DMS 273 treated with DMSO at 0.1 percent for 48 hours (cell line): ENCODE data around the gene NMBR.
"Not testable (repeated sequence)": the region's sequence is repeated elsewhere in the genome, so short reads cannot be mapped to it uniquely, and the experiment has no call there.

Experiments used
- DNase-seq: peaks from one replicate; lab custom pipeline; 2025; lab: John Stamatoyannopoulos, UW

NMBR gene

DNA sequence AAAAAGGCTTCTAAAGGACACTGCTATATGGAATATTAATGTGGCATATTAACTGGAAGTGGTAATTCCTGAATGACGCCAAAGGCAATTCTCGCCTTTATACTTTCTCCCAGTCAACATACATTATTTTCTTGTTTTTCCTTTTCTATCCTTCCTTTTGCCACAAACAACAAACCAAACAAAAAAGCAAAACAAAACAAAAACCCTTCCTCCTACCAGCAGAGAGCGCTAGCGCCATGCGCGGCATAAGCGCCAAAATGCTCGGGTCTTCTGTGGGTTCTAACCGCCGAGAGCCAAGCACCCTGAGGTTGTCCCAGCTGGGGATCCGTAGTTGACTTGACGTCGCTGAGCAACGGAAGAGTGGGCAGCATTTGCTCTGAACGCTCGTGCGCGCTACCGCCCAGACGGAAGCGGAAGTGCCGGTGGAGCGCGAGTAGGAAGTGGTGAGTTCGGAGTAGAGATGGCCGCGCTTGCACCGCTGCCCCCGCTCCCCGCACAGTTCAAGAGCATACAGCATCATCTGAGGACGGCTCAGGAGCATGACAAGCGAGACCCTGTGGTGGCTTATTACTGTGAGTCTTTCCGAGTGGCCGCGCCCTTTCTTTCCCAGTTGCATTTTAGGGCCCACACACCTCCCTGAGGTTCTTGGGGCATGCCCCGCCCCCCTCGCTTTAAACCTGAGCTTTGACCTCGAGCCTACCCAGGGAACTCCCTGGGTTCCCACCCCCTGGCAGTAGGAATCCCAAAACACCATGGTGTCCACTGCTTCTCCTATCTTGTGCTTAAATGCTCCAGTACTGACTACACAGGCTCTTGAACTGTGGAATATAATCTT is at the start of gene NMBR, which contains the start of gene VTA1:
NMBR (minus strand) TSS at position 295 of the 835 bp plus-strand sequence. CDS start 58,464 bp downstream, outside the sequence.
VTA1 (plus strand) TSS at position 436 of the 835 bp plus-strand sequence; CDS start at position 461, 25 bp downstream.
- DNase-seq = peak; percentile 96

DNA sequence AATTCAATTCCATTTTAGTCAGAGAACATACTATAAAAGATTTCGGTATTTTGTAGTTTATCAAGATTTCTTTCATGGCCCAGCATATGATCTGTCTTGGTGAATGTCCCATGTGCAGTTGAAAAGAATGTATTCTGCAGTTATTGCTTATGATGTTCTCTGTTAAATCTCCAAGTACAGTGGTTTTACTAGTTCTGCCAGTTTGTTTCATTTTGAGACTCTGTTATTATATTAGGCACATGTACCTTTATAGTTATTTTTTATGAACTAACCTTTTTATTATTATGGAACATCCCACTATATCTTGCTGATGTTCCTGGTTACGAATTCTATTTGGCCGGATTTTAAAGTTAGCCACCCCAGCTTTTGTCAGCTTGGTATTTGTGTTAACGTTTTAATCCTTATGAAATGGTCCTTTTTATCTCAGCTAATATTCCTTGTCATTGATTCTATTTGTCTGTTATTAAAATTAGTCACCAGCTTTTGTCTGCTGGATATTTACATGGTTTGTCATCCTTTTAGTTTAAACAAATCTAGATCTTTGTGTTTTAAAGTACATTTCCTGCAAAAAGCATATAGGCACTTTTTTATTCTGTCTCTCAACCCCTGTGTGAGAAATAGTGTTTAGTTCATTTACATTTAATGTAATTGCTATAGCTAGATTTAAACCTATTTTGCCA is 49.1 kb upstream of the NMBR start:
- DNase-seq = no peak

DNA sequence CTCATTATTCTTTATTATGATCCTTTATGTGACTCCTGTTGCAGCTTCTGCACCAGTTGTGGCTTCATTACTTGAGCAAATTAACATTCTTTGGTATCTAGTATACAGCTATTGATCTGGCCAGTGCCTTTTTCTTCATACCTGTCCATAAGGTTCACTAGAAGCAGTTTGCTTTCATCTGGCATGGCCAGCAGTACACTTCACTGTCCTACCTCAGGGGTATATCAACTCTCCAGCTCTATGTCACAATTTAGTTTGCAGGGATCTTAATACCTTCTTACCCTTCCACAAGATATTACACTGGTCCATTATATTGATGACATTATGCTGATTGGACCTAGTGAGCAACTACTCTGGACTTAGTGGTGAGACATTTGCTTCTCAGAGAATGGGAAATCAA is 46.7 kb upstream of the NMBR start:
- DNase-seq = no peak

DNA sequence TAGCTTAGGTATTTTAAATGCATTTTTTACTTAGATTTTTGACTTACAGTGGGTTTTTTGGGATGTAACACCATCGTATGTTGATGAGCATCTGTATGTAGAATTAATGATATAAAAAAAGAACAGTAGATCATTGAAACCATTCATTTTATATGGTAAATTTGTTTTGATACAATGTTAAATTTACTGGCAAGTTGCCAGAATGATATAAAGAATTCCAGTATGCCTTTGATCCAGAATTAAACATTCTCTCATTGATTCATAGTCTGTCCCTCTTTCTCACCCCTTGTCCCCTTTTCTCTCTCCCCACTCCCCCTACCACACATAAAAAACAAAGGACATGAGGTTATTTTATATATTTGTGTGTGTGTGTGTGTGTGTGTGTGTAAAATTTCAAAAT is 45.4 kb upstream of the NMBR start:
- no peak for DNase-seq

DNA sequence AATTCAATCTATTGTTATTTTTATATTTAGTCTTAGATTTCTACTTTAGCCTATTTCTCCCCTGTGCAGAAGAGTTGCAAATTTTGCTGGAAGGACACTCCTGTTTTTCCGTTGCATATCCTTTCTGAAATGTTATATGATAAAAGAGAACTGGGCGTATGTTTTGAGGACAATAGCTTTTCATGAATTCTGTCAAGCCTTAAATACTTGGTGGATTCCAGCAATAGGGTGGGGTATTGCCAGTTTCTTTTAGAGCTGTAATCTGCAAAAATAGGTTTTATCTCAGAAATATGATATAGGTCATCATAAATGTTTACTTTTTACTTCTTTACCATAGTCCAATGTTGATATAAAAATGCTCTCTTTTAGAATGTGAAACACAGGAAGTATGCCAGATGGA is 42.1 kb upstream of the NMBR start:
- DNase-seq = no peak

DNA sequence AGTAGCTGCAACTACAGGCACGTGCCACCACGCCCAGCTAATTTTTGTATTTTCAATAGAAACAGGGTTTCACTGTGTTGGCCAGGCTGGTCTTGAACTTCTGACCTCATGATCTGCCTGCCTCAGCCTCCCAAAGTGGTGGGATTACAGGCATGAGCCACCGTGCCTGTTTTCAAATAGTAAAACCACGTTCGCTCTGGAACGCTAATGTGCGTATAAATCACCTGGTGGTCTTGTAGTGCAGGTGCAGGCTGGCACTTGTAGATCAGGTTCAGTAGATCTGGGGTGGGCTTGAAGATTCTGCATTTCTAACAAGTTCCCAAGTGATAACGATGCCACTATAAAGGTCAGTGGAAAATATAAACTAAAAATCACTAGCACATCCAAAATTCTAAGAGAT is 41.4 kb upstream of the NMBR start:
- DNase-seq = not testable (repeated sequence)

DNA sequence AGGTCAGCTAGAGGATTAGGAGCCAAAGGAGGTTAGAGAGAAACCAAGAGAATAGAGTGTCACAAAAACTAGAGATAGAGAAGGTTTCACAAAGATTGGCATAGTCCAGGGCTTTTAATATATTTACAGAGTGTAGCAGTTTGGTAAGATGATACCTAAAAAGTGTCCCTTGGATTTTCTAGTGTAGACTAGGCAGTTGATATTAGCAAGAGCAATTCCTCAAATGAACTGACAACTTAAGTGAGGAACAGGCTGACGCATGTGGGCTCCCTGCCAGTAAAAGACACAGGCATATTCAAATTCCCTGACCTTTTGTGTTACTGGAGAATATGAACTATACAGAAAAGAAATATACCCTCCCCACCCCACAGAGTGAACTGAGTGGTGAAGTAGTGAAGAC is 40.3 kb upstream of the NMBR start:
- no peak for DNase-seq

DNA sequence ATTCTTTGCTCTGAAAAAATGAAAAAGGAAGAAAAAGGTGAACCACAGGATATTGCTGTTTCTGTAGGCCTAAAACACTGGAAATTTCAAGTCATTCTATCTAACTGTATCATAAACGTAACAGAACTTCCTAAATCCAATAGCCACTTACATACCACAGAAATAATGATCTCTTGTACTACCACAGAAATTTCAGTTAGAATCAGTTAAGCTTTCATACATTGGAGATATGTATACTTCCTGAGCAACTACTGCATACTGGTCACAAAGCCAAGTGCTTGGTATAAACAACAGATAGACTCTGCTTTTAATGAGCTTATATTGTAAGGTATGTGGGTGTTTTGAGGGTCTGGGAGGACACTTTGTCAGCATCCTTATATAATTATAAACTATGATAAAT is 38.7 kb upstream of the NMBR start:
- no peak for DNase-seq

DNA sequence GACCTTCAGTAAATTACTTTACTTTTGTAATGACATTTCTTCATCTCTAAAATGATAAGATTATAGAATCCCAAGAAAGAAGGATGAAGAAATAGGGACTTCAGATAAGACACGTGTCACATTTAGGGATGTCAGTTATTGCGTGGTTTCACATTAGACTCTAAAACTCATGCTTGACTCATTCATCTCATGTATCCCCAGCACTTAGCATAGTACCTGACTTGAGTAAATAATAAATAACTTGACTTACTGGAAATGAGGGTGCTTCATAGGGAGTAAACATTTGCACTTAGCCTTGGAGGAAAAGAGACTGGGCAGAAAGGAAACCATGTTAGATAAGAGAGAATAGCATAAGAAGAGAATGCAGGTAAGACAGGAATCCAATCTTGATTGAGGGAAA is 37.4 kb upstream of the NMBR start:
- DNase-seq = no peak

DNA sequence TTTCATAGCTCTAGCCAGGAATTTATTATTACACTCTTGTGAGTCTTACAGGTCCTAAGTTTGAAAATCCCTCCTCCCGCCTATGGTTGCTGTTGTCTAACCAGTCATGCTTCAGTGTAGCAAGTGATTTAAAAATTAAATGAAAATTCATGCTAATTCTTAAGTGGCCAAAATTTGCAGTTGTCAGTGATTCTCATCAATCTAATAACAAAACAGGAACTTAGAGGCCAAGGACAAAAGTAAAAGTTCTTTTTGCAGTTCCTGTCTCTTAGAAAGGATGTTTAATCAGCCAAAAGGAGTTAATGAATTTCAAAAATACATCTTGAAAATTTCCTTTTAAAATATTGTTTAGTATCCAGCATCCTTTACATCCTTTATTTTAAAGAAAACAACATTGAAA is 36.4 kb upstream of the NMBR start:
- DNase-seq = no peak

DNA sequence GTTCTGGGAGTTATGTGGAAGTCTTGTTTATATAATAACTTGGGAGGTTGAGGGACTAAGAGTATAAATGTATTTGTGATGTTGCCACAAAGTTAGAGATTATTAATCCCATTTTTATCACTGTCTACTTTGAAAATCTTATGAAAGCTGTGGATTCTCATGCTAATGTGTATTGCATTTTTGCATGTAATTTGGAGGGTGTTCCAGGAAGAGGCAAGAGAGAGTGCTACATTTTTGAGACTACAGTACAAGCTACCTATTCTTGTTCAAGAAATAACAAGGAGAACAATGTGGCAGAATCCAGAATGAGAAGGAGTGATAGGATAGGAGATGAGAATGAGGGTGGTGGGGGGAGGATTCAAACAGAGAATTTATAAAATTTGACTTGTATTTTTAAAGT is 35.1 kb upstream of the NMBR start:
- no peak for DNase-seq

DNA sequence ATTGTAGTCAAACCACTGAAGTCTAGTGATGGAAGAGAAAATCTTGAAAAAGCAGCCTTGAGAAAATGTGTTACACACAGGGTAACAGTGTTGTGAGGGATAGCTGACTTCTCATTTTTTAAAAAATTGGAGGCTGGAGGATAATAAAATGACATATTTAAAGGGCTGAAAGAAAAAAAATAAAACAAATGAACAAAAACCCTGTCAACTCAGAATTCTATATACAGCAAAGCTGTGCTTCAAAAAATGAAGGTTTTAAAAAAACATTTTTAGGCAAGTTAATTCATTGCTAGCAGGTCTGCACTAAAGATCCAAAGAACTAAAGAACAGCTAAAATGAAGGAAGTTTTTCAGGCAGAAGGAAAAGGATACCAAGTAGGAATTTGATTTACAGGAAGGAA is 31.2 kb upstream of the NMBR start:
- DNase-seq = no peak

DNA sequence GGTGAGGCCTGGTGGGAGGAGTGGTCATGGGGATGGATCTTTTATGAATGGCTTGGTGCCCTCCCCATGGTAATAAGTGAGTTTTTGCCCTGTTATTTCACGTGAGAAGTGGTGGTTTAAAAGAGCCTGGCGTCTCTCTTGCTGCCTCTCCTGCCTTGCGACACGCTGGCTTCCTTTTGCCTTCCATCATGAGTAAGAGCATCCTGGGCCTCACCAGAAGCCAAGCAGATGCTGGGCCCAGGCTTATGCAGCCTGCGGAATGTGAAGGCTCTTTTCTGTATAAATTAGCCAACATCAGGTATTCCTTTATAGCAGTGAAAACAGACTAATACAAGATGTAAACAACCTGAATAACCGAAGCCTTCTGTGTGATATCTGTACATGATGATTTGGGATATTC is 27.8 kb upstream of the NMBR start:
- DNase-seq = no peak

DNA sequence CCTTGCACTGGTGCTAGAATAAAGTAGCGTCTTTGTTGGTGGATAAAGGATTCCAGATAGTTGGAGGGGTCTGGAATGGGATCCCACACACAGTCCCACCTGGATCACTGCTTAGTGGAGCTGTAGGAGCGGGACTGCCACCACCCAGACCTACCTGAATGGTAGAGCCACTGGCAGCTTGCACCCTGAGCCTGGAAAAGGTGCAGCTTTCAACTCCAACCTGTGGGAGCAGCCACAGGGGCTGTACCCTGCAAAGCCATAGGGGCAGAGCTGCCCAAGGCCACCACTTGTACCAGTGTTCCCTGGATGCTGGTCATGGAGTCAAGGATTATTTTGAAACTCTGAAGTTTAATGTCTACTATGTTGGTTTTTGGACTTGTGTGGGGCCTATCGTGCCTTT is 27.1 kb upstream of the NMBR start:
- DNase-seq = no peak

DNA sequence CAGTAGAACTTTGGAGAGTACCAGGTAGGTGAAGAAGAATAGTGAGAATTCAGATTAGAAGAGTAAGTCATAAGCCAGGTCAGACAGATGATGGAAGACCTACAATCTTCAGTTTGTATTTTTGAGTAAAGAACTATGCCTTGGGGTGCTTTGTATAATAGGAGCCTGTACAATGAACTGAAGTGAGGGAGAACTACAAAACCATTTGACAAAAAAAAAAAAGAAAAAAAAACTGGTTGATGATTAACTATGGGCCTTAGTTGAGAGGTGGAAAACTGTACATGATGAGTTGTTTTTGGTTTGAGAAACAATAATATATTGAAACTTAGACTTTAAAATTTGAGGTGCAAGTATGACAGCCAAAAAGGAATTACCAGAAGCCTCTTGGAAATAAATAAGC is 25.8 kb upstream of the NMBR start:
- no peak for DNase-seq

DNA sequence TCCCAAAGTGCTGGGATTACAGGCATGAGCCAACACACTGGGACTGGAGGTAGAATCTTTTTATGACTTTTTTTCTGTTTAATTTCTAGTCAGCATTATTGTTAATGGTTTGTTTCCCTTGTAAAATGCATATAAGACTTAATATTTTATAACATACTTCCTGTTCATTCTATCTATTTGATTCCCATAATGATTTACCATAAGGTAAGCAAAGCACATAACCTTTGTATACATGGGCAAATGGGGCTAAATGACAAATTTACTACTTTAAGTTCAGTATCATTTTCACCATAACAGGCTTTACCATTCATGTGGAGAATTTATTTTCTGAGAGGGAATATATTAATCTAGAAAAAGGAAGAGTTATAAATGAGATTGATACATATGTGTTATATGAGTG is 24.4 kb upstream of the NMBR start:
- no peak for DNase-seq

DNA sequence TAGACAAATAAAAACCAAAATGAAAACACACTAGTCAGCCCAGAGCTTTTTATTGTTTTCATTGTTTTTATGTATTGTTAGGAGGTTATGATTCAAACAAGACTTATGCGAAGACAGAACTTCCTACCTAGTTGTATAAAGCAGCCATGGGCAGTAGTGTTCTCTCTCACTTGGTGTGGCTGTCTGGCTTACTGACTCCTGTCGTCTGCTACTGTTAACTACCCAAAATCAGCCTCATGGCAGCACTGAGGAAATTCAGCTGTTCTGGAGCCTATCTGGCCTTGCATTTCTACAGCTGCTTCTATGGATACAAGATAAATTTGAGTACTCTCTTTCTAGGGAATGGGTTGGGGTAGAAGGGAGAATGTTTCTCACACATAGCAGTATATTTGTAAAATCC is 20.6 kb upstream of the NMBR start:
- no peak for DNase-seq

DNA sequence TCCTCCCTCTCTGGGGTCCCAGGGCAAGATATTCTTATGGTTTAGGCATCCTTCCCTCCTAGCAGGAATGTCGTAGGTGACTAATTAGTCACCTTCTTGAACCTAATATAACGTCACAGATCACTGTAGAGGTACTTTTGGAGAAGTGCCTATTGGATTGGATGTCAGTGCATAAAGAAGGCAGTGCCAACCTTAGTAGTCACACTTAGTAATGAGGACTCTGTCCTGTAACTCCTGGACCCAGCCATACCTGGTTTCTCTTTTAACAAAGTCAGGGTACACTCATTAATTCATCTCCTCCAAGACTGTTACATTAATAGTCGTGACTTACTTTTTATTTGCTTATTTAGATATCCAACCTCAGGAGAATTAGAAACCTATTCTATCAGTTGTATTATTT is 20.1 kb upstream of the NMBR start:
- DNase-seq = no peak

DNA sequence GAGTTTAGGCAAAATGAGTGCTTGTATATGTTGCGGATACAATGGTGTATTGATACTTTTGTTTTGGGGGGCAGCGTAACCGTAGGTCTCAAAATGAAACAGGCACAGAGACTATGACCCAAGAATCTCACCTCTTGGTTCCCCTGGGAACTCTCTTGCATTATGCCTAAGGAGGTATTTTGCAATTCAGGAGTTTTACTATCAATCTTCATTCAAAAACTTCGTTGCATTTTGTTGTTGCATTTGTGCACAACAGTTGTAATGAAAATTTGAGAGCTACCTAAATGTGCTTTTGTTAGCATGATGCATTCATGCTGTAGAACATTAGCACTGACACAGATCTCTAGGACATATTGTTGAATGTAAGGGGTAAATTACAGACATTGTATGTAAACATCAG is 18.3 kb upstream of the NMBR start:
- no peak for DNase-seq

DNA sequence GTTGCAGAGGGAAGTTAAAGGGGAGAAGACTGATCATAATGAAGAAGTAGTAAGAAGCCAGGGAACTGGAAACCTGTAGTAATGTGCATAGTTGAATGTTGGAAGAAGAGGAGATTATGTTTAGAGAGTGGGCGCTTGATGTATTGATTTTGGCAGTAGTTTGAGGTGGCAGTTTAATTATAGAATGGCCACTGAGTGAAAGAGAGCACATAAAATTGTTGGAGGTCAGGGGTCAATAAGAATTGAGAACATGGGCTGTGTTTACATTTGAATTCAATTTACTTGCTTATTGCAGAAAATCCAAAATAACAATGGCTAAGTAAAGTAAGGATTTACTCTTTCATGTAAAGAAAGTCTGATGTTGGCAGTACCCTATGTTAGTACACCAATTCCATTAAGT is 15.9 kb upstream of the NMBR start:
- no peak for DNase-seq

DNA sequence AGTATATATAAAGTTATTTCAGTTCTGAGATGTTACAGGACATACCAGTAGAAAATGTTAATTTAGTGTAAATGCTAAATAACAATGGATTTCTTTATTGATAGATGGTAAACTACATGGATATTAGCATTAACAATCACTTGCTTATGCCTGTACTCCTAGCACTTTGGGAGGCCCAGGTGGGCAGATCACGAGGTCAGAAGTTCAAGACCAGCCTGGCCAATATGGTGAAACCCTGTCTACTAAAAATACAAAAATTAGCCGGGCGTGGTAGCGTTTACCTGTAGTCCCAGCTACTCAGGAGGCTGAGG is 9.8 kb upstream of the NMBR start:
- not testable (repeated sequence) for DNase-seq

DNA sequence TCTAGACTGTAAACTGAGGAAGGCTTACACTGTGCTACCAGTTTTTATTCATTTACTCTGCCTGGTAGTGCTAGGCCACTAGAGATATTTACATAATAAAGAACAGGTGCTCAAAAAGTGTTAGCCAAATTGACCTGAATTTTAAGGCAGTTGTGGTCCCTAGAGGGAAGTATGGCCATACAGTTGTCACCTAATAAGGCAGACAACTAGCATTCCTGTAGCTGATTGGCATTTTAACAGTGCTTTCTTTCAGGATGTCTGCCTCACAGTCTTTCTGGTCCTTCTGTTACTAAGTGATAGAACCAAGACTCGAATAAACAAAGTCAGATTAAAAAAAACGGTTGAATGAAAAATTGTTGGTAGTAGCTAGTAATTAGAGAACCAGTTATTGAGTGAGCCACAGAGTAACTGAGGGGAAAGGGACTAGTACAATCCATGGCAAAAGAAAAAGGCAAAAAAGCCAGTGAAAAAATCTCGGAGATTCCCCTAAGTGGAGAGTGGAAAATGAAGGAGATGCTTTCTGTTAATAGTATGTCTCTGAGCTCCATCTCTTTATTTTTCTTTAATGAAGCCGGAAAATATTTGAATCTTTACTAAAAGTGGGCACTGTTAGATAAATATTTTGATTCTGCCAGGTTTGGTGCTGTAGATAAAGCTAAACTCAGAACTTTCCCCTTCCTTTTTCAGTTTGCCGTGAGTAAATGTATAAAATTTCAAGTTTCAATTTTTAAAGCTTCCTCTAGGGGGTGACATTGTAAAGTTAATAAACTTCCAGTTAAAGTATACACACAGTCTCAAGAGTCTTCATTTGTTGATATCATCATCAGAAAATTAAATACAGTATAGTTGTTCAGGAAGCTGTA is 9.2 kb upstream of the NMBR start:
- DNase-seq = no peak

DNA sequence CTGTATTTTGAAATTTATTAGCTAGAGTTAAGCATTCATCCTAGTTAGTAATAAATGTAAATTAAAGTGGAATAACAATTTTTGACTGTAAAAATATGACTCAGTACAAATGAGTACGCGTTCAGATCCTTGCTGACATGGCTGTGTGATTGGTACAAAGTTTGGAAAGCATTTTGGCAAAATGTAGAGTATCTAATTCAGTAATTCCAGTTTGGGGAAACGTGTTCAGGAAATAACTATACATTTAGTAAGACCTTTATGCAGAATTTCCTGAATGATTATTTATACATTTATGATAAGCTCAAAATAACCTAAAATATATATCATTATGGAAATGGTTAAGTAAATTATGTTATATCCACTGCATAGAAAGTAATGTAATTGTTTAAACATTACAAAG is 8.2 kb upstream of the NMBR start:
- DNase-seq = no peak
